SK-N-MC (cell line): ENCODE data around the gene AQP9.

ENCODE experiments used
- EZH2 ChIP-seq: fragments of 200-600 bp; sonication (generic); IDR thresholded peaks from one replicate; pipeline ENCODE4 v1.6.1; 2017; ENCODE audit warnings: antibody characterized with exemption
- POLR2AphosphoS5 ChIP-seq: IDR thresholded peaks from 2 replicates; pipeline ENCODE4 v1.6.1; 2012; ENCODE audit warnings: mild to moderate bottlenecking, low read depth, low read length, borderline replicate concordance

GRCh38 chr15:58134886-58135285 is 3.3 kb upstream of the AQP9 start:
- TF ChIP-seq EZH2 (no peak), POLR2AphosphoS5 (no peak)
